Naive thymus-derived CD4-positive, alpha-beta T cell (primary cell): ENCODE measurements around the gene PLEK2. TPM values are rescaled to one million over a fixed set of nuclear protein-coding genes. Genes with fewer than 3 reads are reported as not detected.

Experiments used
- ATAC-seq: fragments of 150-1000 bp; cut with Tn5 transposase; 2 replicates; pipeline ENCODE4 v1.10.0; 2021; ENCODE audit warnings: mild to moderate bottlenecking, moderate library complexity
- CTCF ChIA-PET: fragments of 350-600 bp; sonication (Branson Sonifier 250); formaldehyde crosslinking; loops from one replicate; lab custom pipeline; 2021; ENCODE audit warnings: antibody characterized with exemption; lab: Charles Lee
- POLR2A ChIA-PET: fragments of 350-600 bp; sonication (Branson Sonifier 250); formaldehyde crosslinking; loops from one replicate; lab custom pipeline; 2021; ENCODE audit warnings: antibody characterized with exemption, inconsistent platforms; lab: Charles Lee
- DNase-seq, 9 donors: peaks; one replicate each; pipeline versions ENCODE4 v3.0.0 to v3.0.0-alpha.2; 2020 to 2022; ENCODE audit warnings: mixed read lengths in 1 of 9
- H3K27ac ChIP-seq: one replicate; pipeline ENCODE4 v1.7.0; 2013; ENCODE audit warnings: mild to moderate bottlenecking, low read depth, low read length, moderate library complexity
- H3K27me3 ChIP-seq, 2 donors: one replicate each; pipeline ENCODE4 v1.7.0; 2013; ENCODE audit warnings: low read length in 2 of 2, mild to moderate bottlenecking in 2 of 2, moderate library complexity in 2 of 2; ENCODE audit not compliant: control insufficient read depth in 2 of 2, insufficient read depth in 2 of 2
- H3K36me3 ChIP-seq, 3 experiments: 1 replicate in 2 of 3; 2 replicates in 1 of 3; pipeline ENCODE4 v1.7.0; 2013; ENCODE audit warnings: low read length in 3 of 3, mild to moderate bottlenecking in 3 of 3, moderate library complexity in 1 of 3; ENCODE audit not compliant: insufficient read depth in 3 of 3, control insufficient read depth in 2 of 3
- H3K4me1 ChIP-seq, 2 donors: one replicate each; pipeline ENCODE4 v1.7.0; 2013; ENCODE audit warnings: low read length in 2 of 2, mild to moderate bottlenecking in 2 of 2, moderate library complexity in 1 of 2; ENCODE audit not compliant: control insufficient read depth in 2 of 2, insufficient read depth in 2 of 2
- H3K4me3 ChIP-seq: 2 replicates; pipeline ENCODE4 v1.7.0; 2013; ENCODE audit warnings: mild to moderate bottlenecking, low read length
- H3K9me3 ChIP-seq, 3 experiments: 1 replicate in 2 of 3; 2 replicates in 1 of 3; pipeline ENCODE4 v1.7.0; 2013; ENCODE audit warnings: low read length in 3 of 3; ENCODE audit not compliant: control insufficient read depth in 2 of 3
- H3K27ac Mint-ChIP-seq, 9 donors: one replicate each; pipeline ENCODE4 v1.8.0; 2020 to 2022; ENCODE audit warnings: mixed read lengths in 9 of 9, mild to moderate bottlenecking in 8 of 9, moderate library complexity in 5 of 9, inconsistent platforms in 2 of 9
- H3K27me3 Mint-ChIP-seq, 5 donors: one replicate each; pipeline ENCODE4 v1.8.0; 2021 to 2022; ENCODE audit warnings: mixed read lengths in 5 of 5, mild to moderate bottlenecking in 1 of 5
- H3K36me3 Mint-ChIP-seq, 5 donors: one replicate each; pipeline ENCODE4 v1.8.0; 2020 to 2022; ENCODE audit warnings: mixed read lengths in 5 of 5, mild to moderate bottlenecking in 3 of 5, inconsistent platforms in 1 of 5
- H3K4me1 Mint-ChIP-seq, 7 donors: one replicate each; pipeline ENCODE4 v1.8.0; 2020 to 2022; ENCODE audit warnings: mixed read lengths in 7 of 7, mild to moderate bottlenecking in 3 of 7, inconsistent platforms in 1 of 7
- H3K4me3 Mint-ChIP-seq, 10 donors: one replicate each; pipeline ENCODE4 v1.8.0; 2020 to 2022; ENCODE audit warnings: mild to moderate bottlenecking in 10 of 10, mixed read lengths in 10 of 10, moderate library complexity in 6 of 10, inconsistent platforms in 2 of 10
- H3K9me3 Mint-ChIP-seq, 11 donors: one replicate each; pipeline ENCODE4 v1.8.0; 2020 to 2022; ENCODE audit warnings: mixed read lengths in 11 of 11, mild to moderate bottlenecking in 4 of 11, inconsistent platforms in 1 of 11, moderate library complexity in 1 of 11
- intact Hi-C, 2 donors: fragments of 100-400 bp; cut with micrococcal nuclease; formaldehyde crosslinking; loops; one replicate each; pipeline ENCODE4 v1.15.1; 2023
- polyA plus RNA-seq, 2 donors: library from polyadenylated mRNA; unstranded; fragments of 300-500 nt; fragmentation: Illumina TruSeq; gene quantifications; one replicate each; pipeline ENCODE4 v1.2.3, GENCODE V29; 2021
- total RNA-seq, 6 experiments: library from RNA in 5 of 6; stranded (reverse) in 5 of 6; gene quantifications; 1 replicate in 5 of 6; 2 replicates in 1 of 6; pipeline ENCODE4 v1.2.3 and lab custom pipeline; 2021 to 2026

Gene PLEK2
- total and polyA plus RNA-seq, 7 experiments from 2014 or later, result 0.36 to 5.4 (median 2.6) TPM

GRCh38 chr14:67441672-67442071, 29.7 kb upstream of the PLEK2 start:
- DNase-seq, result no peak
- no peaks in the 10 kb centered on the region for H3K9me3 ChIP-seq
- POLR2A ChIA-PET, result no interaction called here
- no peak overlapping the region for H3K4me3 ChIP-seq
- H3K9me3 Mint-ChIP-seq, result no peaks in the 10 kb centered on the region
- H3K27ac ChIP-seq, result no peak overlapping the region
- H3K4me1 Mint-ChIP-seq, result no peaks in the 10 kb centered on the region
- no peak overlapping the region for H3K4me3 Mint-ChIP-seq
- CTCF ChIA-PET, result interaction anchor here (0.8 to 3.9 kb wide), 2 partner anchors 13 to 225 kb away, joined by 3 to 18 read pairs; no protein-coding TSS in a partner anchor
- intact Hi-C loops, result no loop called here
- no peaks in the 10 kb centered on the region for H3K27me3 ChIP-seq
- H3K36me3 ChIP-seq, result no peaks in the 10 kb centered on the region
- H3K27ac Mint-ChIP-seq, result no peak overlapping the region
- peaks cover 0 to 45% (median 10%) of the 10 kb centered on the region in 5 donors for H3K27me3 Mint-ChIP-seq
- H3K36me3 Mint-ChIP-seq, result no peaks in the 10 kb centered on the region
- H3K4me1 ChIP-seq, result no peaks in the 10 kb centered on the region
- ATAC-seq, result no peak

DNA sequence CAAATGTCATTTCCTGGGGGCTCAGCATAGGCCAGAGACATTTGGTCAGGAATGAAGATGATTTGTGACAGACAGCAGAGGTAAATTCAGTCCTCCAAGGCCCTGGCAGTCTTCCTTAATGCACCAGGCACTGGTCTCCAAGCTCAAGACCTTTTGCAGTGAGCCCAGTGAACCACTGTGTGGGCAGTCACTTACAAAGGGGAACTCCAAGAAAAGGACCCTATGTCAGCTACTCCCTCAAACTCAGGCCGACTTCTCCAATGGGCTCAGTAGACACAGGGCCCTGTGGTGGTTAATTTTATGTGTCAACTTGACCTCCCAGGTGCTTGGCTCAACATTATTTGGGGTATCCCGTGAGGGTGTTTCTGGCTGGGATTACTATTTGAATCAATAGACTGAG, 29.3 kb upstream of the PLEK2 start:
- no peak overlapping the region for H3K27ac ChIP-seq
- intact Hi-C loops, result no loop called here
- Mint-ChIP-seq H3K4me1 (no peaks in the 10 kb centered on the region), H3K4me3 (no peak overlapping the region), H3K9me3 (no peaks in the 10 kb centered on the region), H3K27ac (no peak overlapping the region), H3K36me3 (no peaks in the 10 kb centered on the region), H3K27me3 (peaks cover 0 to 45% (median 10%) of the 10 kb centered on the region in 5 donors)
- H3K4me3 ChIP-seq, result no peak overlapping the region
- no peak for DNase-seq
- H3K4me1 ChIP-seq, result no peaks in the 10 kb centered on the region
- no peaks in the 10 kb centered on the region for H3K36me3 ChIP-seq
- H3K9me3 ChIP-seq, result no peaks in the 10 kb centered on the region
- H3K27me3 ChIP-seq, result no peaks in the 10 kb centered on the region
- CTCF ChIA-PET, result interaction anchor here (0.8 to 3.9 kb wide), 2 partner anchors 13 to 225 kb away, joined by 3 to 18 read pairs; no protein-coding TSS in a partner anchor
- no peak for ATAC-seq
- POLR2A ChIA-PET, result no interaction called here

DNA sequence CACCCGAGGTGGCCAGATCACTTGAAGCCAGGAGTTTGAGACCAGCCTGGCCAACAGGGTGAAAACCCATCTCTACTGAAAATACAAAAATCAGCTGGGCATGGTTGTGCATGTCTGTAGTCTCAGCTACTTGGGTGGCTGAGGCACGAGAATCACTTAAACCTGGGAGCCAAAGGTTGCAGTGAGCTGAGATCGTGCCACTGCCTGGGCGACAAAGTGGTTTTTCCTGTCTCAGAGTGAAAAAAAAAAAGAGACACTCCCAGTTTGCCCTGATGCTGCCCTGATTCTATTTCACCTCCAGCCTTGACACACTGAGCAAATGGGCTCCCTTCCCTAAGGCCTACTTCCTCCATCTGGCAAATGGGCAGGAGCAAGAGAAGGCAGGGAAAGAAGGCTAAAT, 28.5 kb upstream of the PLEK2 start:
- H3K4me1 ChIP-seq, result no peaks in the 10 kb centered on the region
- H3K4me3 ChIP-seq, result no peak overlapping the region
- intact Hi-C loops, result no loop called here
- Mint-ChIP-seq H3K36me3 (no peaks in the 10 kb centered on the region), H3K27me3 (peaks cover 0 to 42% (median 10%) of the 10 kb centered on the region in 5 donors), H3K4me3 (no peak overlapping the region), H3K27ac (no peak overlapping the region), H3K9me3 (no peaks in the 10 kb centered on the region), H3K4me1 (no peaks in the 10 kb centered on the region)
- DNase-seq, result no peak
- H3K27ac ChIP-seq, result no peak overlapping the region
- no peaks in the 10 kb centered on the region for H3K36me3 ChIP-seq
- H3K9me3 ChIP-seq, result no peaks in the 10 kb centered on the region
- no peaks in the 10 kb centered on the region for H3K27me3 ChIP-seq
- ATAC-seq, result no peak
- POLR2A ChIA-PET, result no interaction called here
- CTCF ChIA-PET, result interaction anchor here (3.9 kb wide), 1 partner anchor 12 kb away, joined by 18 read pairs; no protein-coding TSS in a partner anchor

DNA sequence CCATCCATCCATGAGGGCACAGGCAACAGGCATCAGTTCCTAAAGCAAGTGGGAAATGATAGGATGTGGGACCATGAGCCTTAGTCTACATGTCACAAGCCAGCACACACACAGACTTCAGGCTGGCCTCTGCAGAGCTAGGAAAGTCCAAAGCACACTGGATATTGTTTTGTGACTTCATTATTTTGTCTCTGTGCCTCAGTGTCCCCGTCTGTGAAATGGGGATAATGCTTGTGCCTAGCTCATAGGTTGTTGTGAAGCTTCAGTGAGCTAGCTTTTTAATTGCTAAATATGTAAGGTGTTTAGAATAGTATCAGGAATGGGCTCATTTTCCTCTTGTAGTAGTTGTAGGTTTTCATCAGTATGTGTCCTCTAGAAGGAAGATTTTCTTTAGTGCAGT, 27.0 kb upstream of the PLEK2 start:
- Mint-ChIP-seq H3K27me3 (peaks cover 0 to 41% (median 7%) of the 10 kb centered on the region in 5 donors), H3K9me3 (no peaks in the 10 kb centered on the region), H3K27ac (no peak overlapping the region), H3K4me3 (no peak overlapping the region), H3K36me3 (no peaks in the 10 kb centered on the region), H3K4me1 (no peaks in the 10 kb centered on the region)
- H3K4me1 ChIP-seq, result no peaks in the 10 kb centered on the region
- ATAC-seq (no peak), DNase-seq (no peak)
- POLR2A ChIA-PET, result no interaction called here
- H3K27ac ChIP-seq, result no peak overlapping the region
- CTCF ChIA-PET, result interaction anchor here (0.6 to 3.9 kb wide), 2 partner anchors 11 to 228 kb away, joined by 3 to 18 read pairs; no protein-coding TSS in a partner anchor
- no peaks in the 10 kb centered on the region for H3K36me3 ChIP-seq
- intact Hi-C loops, result no loop called here
- H3K4me3 ChIP-seq, result no peak overlapping the region
- no peaks in the 10 kb centered on the region for H3K9me3 ChIP-seq
- H3K27me3 ChIP-seq, result no peaks in the 10 kb centered on the region

DNA sequence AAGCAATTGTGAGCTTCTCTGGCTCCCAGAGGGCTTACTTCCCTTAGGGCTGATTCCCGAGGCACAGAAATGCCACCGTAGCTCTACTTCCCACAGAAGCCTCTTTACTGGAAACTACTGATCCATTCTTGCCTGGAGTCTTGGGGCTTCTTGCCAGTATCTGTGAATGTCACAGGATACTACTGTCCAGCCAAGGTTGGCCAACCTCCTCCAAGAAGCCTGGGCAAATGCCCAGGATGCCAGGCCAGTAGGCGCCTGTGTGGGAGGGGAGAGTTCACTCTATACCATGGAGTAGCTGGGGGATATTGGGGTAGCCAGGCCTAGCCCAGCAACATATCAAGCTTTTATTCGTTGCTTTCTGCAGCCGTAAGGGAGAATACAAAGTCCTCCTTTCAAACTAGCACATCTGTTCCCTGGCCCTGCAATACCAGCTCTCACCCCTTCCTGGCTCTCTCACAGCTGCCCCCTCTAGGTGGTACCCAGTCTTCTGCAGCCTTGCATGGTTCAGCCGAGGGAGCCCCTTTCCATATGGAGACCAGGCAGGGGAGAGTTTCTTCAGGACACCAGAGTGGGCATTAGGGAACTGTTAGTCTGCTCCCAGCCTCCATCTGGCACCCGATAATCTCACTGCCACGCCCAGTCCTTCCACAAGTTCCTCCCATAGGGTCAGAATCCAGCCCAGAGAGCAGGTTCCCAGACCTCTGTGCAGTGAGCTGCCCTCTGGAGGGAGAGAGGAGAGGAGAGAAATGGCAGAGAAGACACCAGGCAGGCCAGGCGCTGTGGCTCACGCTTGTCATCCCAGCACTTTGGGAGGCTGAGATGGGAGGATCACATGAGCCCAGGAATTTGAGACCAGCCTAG, 24.3 kb upstream of the PLEK2 start:
- intact Hi-C loops, result no loop called here
- Histone ChIP-seq H3K4me1 (no peaks in the 10 kb centered on the region), H3K4me3 (no peak overlapping the region), H3K9me3 (no peaks in the 10 kb centered on the region), H3K36me3 (no peaks in the 10 kb centered on the region), H3K27me3 (no peaks in the 10 kb centered on the region), H3K27ac (no peak overlapping the region)
- DNase-seq, result no peak
- Mint-ChIP-seq H3K4me3 (no peak overlapping the region), H3K27ac (no peak overlapping the region), H3K4me1 (no peaks in the 10 kb centered on the region), H3K36me3 (no peaks in the 10 kb centered on the region), H3K27me3 (peaks cover 0 to 44% (median 7%) of the 10 kb centered on the region in 5 donors), H3K9me3 (no peaks in the 10 kb centered on the region)
- ATAC-seq, result no peak
- CTCF ChIA-PET, result interaction anchor here (0.5 to 1.7 kb wide), 3 partner anchors 29 to 135 kb away, joined by 3 to 4 read pairs (median 3); no protein-coding TSS in a partner anchor
- POLR2A ChIA-PET, result no interaction called here

DNA sequence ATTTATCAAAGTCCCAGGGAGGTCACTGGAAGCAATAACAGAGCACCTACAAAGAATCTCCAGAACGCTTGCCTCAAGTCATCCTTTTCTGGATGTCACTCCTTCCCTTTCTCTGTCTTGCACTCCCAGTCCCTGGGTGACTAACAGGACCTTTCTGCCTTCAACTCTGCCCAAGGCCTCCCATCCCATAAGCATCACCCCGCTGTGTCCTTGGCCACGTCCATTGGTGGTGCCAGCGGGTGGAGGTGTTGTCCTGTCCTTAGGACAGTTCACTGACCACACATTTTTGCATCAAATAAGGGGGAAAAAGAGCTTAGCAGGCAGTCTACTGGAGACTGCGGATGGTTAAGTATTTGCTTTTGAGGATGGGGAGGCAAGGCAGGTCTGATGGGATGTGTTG, 23.6 kb upstream of the PLEK2 start:
- POLR2A ChIA-PET, result no interaction called here
- Histone ChIP-seq H3K4me3 (no peak overlapping the region), H3K4me1 (no peaks in the 10 kb centered on the region), H3K36me3 (no peaks in the 10 kb centered on the region), H3K9me3 (no peaks in the 10 kb centered on the region), H3K27me3 (no peaks in the 10 kb centered on the region), H3K27ac (no peak overlapping the region)
- H3K27ac Mint-ChIP-seq, result no peak overlapping the region
- no peak overlapping the region for H3K4me3 Mint-ChIP-seq
- H3K9me3 Mint-ChIP-seq, result no peaks in the 10 kb centered on the region
- peaks cover 0 to 42% (median 7%) of the 10 kb centered on the region in 5 donors for H3K27me3 Mint-ChIP-seq
- H3K36me3 Mint-ChIP-seq, result no peaks in the 10 kb centered on the region
- DNase-seq (no peak), ATAC-seq (no peak)
- CTCF ChIA-PET, result interaction anchor here (0.6 to 1.1 kb wide), 2 partner anchors 86 to 217 kb away, joined by 3 read pairs; no protein-coding TSS in a partner anchor
- no peaks in the 10 kb centered on the region for H3K4me1 Mint-ChIP-seq
- intact Hi-C loops, result no loop called here
